NCI-H1105 treated with DMSO at 0.1 percent for 48 hours (cell line): ENCODE results near the gene PLA2G4B.

ENCODE experiments used
- DNase-seq: peaks from one replicate; lab custom pipeline; 2025; lab: John Stamatoyannopoulos, UW

PLA2G4B gene

GRCh38 chr15:41809526-41810220 is 29.0 kb upstream of the PLA2G4B start:
- no peak for DNase-seq

DNA sequence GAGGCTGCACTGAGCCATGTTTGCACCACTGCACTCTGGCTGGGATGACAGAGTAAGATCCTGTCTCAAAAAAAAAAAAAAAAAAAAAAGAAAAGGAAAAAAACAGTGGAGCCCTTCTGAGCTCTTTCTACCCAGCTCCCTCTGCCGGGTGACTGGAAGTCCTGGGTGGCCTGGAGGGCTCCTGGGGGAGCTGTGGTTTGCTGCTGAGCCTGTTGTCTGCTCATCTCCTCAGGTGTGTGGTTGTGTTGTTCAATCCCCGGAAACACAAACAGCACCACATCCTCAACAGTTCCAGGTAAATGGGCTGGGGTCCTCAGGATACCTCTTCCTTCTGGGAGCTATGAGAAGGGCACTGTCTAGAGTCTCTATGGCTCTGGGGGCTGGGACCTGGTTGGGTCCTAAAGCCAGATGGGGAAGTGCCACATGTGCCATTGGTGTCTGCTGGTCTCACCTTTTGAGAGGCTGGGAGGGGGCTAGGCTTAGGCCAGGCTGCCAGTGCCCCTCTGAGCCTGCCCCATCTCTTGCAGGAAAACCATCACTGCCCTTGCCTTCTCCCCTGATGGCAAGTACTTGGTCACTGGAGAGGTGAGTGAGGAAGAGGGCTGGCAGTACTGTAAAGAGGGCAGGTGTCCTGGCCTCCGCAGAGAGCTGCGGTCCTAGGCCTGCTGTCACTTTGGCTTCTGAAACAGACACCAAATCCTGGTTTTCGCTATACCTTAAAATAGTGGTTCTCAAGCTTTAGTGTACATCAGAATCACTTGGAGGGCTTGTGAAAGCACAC is 27.8 kb upstream of the PLA2G4B start:
- no peak for DNase-seq

GRCh38 chr15:41811432-41812195 is 27.0 kb upstream of the PLA2G4B start:
- peak; percentile 44 for DNase-seq

GRCh38 chr15:41812820-41813375 is 25.7 kb upstream of the PLA2G4B start:
- DNase-seq, result no peak

- no peak for DNase-seq
Observed at GRCh38 chr15:41813426-41813825, 25.2 kb upstream of the PLA2G4B start.

DNA sequence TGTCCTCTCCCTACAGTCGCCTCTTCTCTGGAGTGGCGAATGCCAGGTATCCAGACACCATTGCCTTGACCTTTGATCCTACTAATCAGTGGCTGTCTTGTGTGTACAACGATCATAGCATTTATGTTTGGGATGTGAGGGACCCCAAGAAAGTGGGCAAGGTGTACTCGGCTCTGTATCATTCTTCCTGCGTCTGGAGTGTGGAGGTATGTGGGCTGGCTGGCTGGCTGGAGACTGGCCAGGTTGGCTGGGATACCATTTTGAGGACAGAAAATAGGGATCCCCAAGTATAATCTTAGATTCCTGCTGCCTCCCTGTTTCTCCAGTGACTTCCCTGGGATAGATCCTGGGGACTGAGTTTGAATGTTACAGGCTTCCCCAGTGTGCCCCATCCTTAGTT is 24.1 kb upstream of the PLA2G4B start:
- DNase-seq, result no peak

DNA sequence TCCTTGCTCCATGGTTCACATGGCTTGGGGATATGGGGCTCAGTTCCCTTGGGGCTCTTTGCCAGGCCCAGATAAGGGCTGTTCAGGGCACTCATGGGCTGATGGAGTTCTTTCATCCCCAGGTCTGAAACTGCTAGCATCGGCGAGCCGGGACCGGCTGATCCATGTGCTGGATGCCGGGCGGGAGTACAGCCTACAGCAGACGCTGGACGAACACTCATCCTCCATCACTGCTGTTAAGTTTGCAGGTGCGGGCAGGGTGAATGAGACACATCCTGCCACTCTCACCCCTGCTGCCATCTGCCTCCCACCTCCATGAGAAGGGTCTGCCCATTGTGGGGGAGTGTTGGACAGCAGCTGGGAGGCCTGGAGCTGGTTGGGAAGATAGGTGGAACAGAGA is 21.9 kb upstream of the PLA2G4B start:
- DNase-seq, result no peak

- DNase-seq, result no peak
Observed at GRCh38 chr15:41817327-41817726, 21.3 kb upstream of the PLA2G4B start.

- no peak for DNase-seq
Observed at GRCh38 chr15:41817781-41818180, 20.9 kb upstream of the PLA2G4B start.

GRCh38 chr15:41819455-41820050 is 19.1 kb upstream of the PLA2G4B start:
- no peak for DNase-seq

DNA sequence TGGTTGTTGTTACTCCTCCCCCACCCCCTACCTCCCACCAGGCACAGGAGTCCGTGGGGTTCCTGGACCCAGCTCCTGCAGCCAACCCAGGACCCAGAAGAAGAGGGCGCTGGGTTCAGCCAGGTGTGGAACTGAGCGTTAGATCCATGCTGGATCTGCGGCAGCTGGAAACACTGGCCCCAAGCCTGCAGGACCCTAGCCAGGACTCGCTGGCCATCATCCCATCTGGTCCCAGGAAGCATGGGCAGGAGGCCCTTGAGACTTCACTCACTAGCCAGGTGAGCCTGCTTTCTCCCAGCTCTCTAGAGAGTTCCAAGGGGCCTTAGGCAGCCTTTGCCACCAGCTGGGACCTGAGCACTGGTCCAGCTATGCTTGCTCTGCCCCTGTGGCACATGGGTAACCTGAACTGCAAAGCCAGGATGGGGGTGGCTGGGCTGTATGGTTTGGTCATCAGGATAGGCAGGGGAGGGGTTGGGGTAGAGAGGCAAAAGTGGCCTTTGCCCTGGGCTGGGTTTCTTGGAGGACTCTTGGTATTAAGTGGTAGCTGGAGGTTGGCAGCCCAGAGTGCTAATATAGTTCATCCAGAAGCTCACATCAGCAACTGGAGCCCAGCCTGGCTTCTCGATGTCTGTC is 17.7 kb upstream of the PLA2G4B start:
- no peak for DNase-seq

DNA sequence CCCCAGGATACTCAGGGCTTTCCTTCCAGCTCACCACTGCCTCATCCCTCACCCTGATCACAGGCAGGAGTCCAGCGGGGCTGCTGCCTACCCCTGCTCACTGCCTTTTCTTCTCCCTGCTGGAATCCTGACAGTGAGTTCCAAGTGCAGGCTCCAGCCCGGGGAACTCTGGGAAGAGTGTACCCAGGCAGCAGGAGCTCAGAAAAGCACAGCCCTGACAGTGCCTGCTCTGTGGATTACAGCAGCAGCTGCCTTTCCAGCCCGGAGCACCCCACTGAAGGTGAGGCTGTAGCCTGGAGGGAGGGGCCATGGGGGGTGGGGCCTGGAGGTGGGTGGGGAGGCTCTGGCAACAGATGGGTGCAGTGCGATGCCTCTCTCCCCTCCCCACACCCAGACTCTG is 16.8 kb upstream of the PLA2G4B start:
- no peak for DNase-seq

GRCh38 chr15:41822471-41822870 is 16.2 kb upstream of the PLA2G4B start:
- DNase-seq, result no peak

- DNase-seq, result no peak
Observed at GRCh38 chr15:41822957-41823356, 15.7 kb upstream of the PLA2G4B start.

DNA sequence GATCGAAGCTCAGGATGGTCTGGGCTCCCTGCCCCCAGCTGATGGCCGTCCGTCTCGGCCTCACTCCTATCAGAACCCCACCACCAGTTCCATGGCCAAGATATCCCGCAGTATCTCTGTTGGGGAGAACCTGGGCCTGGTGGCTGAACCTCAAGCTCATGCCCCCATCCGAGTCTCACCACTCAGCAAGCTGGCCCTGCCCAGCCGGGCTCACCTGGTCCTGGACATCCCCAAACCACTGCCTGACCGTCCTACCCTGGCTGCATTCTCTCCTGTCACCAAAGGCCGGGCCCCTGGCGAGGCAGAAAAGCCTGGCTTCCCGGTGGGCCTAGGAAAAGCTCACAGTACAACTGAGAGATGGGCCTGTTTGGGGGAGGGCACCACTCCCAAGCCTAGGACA is 15.1 kb upstream of the PLA2G4B start:
- no peak for DNase-seq

DNA sequence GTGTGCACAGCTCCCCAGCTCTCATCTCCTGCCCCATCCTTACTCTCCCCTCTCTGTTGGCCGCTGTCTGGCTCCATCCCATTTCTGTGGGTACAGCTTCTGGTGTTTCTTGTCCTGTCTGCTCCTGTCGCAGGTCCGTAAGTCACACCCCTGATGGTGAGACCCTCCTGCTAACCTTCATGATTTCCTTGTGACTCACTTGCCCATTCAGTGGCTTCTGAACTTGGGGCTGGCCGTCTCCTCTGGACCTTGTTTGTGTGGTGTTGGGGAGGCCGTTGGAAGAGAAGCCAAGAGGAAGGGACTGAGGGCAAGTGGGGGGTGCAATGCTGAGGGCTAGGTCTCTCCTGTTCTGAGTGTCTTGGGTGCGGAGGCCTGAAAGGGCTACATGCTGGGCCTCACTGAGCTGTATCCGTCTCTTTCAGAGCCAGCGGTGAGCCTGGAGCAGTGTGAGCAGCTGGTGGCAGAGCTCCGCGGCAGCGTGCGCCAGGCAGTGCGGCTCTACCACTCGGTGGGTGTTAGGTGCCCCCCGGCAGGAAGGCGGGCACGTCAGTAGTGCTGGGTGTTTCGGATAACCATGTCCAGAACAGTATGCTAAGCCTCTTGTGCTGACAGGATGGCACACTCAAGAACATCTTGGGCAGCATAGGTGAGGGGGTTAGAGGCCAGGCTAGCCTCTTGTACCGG is 14.4 kb upstream of the PLA2G4B start:
- no peak for DNase-seq

DNA sequence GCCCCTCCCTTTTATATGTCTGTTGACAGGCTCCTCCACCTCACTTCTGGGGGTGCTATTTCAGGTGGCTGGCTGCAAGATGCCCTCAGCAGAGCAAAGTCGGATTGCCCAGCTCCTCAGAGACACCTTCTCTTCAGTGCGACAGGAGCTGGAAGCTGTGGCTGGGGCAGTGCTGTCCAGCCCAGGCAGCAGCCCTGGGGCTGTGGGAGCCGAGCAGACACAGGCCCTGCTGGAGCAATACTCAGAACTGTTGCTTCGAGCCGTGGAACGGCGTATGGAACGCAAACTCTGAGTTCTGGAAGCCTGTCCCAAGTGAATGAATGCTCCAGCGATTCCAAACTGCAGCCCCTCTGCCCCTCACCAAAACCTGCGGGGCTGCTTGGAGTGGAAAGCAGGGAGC is 13.5 kb upstream of the PLA2G4B start:
- no peak for DNase-seq

DNA sequence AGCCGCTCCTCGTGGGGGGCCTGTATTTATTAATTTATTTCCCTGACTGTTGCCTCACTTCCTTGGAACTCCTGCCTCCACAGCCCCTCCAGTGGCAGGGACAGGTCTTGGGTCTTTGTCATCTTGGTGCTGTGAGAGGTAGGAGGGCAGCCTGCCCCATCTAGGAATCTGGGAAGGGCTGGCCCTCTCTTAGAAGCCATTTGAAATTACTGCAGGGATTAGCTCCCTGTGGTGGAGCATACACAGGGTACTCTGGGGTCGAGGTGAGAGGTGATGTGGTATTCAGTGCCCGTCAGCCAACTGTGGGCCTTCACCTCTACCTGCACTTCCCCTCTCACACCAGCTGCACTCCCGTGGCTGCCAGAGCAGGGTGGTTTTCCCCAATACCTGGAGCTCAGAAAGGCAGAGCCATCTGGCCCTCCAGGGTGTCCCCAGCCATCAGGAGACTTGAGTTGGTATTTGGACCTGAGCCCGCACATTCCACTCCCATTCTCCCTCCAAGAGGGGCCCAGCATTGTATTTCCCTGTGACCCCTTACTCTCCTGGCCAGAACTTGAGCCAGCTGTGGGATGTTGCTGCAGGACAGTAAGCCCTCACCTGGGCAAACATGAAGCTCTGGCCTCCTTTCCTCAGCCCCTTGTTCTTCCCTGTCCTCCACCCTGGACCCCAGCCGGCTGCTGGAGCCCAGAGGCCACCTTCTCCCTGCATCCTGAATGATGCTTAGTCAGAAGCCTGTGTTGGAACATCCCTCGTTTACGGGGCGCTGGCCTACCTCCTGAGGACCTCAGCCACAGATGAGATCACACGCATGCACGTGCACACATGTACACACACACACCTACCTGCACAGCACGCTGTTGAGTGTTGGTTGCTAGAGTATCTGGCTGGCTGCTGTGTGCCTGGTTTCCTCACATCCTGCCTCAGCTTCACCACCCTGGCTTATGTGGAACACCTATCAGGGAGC is 12.8 kb upstream of the PLA2G4B start:
- DNase-seq, result no peak

DNA sequence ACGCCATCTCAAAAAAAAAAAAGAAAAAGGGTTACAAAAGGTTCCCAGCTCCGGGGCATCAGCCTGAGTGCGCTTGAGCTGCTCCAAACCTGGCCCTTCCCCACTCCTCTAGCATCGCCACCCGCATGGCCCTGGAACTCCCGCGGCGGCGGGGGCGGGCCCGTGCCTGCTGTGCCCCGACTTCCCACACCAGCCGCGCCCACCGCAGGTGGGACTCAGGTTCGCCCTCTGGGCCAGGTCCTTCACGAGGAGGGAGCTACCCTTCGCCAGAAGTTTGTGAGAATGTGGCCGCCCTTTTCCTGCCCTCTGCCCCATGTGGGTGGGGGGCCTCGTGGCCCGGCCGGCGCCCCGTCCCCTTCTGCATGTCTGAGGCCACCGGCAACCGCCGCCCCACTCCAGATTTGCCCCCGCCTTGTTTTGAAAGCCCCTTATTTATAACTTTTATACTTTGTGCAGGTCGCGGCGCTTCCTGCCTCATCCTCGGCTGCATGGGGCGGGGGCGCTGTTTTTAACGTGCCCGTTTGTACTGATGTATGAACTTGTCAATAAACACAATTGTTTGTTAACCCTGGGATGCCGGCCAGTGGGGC is 11.3 kb upstream of the PLA2G4B start:
- peak; percentile 7 for DNase-seq
